Measurements from ENCODE around the gene HELT.
"Not testable (repeated sequence)": the region's sequence is repeated elsewhere in the genome, so short reads cannot be mapped to it uniquely, and the experiment has no call there.

HELT gene, protein sequence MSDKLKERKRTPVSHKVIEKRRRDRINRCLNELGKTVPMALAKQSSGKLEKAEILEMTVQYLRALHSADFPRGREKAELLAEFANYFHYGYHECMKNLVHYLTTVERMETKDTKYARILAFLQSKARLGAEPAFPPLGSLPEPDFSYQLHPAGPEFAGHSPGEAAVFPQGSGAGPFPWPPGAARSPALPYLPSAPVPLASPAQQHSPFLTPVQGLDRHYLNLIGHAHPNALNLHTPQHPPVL

GRCh38 chr4:185017964-185018772 lies at the start of gene HELT:
TSS of gene HELT (plus strand) at chr4:185018490. CDS start at chr4:185018929, 439 bp downstream.
- peak in 1 of 2 experiments; percentile 11 for DNase-seq

DNA sequence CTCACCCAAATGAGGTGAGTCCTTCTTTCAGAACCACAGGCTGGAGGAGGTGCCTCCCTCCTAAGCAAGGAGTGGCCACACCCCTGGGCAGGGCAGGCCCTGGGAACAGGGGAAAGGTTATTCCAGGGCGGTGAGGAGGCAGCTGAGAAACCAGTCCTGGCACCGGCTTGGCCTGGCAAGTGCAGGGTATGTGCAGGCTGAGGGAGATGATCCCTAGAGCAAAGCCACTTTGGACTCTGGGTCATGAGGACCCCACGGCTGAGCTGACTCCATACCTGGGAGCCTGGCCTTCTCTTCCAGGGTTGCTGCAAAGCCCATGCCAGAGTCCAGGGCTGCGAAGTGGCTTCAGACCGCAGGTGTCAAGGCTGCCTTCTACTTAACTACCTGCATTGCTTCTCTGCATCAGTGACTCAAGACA lies 49.5 kb upstream of the HELT start:
- DNase-seq = no peak

DNA sequence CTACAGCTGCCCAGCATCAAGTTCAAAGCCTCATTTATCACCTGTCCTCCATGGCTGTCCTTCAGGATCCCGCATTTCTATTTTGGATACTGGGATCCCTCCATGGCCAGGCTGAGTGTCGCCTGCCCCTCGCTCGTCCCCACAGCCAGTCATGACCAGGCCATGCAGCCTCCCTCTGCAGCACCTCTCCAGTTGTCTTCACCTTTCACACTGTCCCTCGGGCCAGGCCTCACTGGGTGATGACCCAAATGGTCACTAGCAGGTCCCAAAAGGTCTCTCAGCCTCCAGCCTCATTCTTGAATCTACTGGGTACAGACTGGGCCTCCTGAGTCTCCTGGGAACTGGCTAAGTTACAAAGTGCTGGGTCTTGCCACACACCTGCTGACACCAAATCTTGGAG lies 48.7 kb upstream of the HELT start:
- DNase-seq = no peak

DNA sequence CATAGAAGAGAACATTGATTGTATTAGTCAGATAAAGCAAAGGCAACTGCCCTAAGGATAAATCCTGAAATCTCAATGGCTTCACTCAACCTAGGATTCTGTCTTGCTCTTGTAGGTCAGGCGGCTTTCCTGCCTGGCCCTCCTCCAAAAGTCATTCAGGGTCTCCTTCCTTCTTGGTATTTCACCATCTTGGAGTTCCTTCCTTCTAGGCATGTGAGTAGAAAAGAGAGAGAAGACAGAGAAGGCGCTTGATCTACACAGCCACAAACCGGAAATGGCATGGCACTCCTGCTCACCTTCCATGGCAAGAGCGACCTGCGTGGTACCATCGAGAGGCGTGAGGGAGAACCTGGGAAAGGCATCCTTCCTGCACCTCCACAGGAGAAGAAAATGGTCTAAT lies 45.3 kb upstream of the HELT start:
- no peak for DNase-seq

DNA sequence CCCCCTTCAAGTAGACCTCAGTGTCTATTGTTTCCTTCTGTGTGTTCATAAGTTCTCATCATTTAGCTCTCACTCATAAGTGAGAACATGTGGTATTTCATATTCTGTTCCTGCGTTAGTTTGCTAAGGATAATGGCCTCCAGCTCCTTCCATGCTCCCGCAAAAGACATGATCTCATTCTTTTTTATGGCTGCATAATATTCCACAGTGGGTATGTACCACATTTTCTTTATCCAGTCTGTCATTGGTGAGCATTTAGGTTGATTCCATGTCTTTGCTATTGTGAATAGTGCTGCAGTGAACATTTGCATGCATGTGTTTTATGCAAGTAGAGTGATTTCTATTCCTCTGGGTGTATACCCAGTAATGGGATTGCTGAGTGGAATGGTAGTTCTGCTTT lies 41.9 kb upstream of the HELT start:
- DNase-seq = not testable (repeated sequence)

DNA sequence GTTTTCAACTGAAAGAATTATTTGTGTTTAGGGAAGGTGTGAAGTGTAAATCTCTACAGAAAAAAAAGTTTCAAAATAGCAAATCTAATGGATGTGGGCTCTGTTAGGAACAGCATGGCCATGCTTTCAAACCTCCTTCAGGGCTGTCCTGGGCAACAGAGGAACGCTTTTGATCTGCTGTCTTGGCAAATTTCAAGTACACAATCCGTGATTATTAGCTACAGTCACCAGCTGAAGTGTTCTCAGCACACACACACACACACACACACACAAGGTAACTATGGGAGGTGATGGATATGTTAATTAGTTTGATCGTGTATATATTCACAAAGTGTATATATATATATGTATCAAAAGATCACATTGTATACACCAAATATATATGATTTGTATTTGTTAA lies 40.5 kb upstream of the HELT start:
- no peak for DNase-seq

GRCh38 chr4:184978211-184978610 lies 40.1 kb upstream of the HELT start:
- no peak for DNase-seq

DNA sequence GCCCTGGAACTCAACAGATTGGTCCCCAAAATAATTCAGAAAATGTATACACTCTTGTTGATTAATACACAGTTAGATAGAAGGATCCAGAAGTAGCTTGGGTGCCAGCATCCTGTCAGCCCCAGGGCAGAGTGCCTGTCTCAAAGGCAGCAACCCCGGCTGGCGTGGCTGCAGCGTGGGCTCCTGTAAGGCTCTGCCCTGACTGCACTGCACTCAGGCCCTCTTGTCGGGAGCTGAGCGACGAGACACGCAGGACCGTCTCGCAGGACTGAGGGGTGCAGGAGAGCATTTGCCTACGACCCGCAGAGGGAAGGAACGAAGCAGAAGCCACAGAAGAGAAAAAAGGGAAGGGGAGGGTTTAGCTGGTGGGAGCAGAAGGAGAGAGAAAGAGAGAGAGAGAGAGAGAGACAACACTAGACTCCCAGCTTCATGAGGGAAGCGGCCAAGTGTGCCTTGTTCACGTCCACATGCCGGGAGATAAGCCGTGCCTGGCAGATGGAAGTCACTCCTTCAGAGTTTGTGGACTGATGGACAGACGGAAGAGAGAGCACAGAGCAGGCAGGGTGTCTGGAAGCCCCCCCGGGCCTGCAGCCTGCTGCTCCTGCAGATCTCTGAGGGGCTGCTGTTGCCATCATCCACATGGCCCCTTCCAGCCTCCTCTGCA lies 38.7 kb upstream of the HELT start:
- no peak for DNase-seq

DNA sequence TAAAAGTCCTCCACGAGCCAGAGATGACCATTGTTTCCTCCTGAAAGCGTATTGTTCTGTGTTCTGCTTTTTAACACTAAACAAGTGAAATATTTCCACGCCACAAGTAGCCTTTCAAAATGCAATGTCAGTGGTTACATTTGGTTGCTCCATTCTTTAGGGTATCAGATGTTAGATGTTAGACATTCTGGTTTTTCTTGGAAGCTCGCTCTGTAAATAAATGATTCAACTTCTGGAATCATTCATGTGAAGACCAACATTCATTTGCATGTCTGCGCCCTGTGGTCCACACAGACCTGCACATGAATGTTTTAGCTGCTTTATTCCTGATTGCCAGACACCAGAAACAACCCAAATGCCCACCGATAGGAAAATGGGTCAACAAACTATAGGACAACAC lies 38.0 kb upstream of the HELT start:
- DNase-seq = no peak

DNA sequence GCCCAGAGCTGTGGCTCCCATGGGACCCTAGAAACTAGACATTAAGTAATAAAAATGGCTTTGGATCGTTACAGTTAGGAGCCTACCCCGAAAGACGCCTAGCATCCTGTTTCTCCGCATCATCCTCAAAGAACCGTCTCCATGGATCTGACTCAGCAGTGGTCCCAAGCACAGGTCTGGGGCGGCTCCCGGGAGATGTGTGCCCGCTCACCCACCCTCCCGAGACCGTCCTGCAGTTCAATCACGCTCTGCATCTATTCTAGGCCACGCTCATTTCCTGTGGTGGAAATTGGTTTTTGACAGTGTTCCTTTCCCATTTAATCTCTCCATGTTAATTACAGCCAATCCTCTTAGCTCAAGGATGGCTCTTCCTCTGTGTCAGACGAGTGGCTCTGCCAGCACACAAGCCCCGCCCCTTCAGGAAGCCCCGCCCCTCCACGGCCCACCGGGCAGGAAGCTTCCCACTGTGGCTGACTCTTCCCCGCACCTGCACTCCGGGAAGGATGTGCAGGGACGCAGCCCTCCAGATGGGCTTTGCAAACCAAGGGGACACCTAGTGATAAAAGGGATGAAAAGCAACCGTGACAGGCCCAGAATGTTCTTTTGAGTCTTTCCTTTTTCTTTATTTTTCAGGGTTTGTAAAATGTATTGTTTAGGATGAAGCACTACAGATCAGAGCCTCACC lies 34.5 kb upstream of the HELT start:
- peak; percentile 72 to 76 for DNase-seq

DNA sequence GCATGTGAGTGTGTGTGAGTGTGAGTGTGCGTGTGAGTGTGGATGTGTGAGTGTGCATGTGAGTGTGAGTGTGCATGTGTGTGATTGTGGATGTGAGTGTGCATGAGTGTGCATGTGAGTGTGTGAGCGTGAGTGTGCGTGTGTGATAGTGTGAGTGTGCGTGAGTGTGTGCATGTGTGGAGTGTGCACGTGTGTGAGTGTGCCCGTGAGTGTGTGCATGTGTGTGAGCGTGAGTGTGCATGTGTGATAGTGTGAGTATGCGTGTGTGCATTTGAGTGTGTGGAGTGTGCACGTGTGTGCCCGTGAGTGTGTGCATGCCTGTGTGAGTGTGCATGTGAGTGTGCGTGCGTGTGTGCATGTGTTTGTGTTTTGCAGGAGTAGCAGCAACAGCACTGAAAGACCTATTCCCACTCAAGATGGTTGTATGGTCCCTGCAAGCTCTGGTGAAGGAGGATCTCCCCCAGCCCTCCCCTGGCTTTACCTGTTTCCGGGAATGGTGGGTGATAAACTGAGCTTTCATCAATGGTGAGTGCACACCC lies 30.7 kb upstream of the HELT start:
- DNase-seq = no peak

DNA sequence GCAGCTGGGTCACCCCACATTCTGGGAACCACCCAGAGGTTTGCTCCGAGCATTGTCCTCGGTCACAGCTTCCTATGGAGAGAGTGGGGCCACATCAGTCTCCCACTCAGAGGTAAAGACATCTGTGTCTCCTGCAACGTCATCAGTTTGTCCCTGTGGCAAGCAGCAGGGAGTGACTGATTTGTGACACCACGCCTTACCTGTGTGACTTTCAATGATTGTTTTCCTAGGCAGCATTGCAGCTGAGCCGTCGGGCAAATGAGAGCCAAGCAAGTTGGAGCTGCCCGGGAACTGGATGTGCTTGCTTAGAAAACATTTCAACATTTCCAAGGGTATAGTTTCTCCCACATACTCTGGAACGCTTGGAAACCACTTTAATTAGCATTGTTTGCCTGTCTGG lies 29.7 kb upstream of the HELT start:
- no peak for DNase-seq

GRCh38 chr4:184989283-184989682 lies 29.0 kb upstream of the HELT start:
- not testable (repeated sequence) for DNase-seq

DNA sequence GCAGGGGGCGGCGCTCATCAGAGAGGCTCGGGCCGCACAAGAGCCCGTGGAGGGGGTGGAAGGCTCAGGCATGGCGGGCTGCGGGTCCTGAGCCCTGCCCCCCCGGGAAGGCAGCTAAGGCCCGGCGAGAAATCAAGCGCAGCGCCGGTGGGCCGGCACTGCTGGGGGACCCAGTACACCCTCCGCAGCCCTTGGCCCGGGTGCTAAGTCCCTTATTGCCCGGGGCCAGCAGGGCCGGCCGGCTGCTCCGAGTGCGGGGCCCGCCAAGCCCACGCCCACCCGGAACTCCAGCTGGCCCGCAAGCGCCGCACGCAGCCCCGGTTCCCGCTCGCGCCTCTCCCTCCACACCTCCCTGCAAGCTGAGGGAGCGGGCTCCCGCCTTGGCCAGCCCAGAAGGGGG lies 28.2 kb upstream of the HELT start:
- DNase-seq = not testable (repeated sequence)

DNA sequence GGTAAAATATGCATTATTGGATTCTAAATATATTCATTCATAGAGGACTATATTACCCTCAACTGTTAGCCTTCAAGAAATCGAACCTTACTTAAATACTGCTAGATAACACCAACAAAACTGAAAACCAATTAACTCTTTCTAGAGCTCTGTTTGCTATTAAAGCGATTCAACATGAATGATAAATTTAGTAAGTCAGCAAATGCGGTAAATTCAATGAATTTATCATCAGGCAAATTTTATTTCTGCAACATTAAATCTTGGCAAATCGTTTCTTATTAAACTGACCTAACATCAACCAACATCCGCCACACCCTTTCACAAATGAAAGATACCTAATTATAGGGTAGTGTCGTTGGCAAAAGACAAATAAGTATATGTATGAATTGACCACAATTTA lies 26.4 kb upstream of the HELT start:
- no peak for DNase-seq

DNA sequence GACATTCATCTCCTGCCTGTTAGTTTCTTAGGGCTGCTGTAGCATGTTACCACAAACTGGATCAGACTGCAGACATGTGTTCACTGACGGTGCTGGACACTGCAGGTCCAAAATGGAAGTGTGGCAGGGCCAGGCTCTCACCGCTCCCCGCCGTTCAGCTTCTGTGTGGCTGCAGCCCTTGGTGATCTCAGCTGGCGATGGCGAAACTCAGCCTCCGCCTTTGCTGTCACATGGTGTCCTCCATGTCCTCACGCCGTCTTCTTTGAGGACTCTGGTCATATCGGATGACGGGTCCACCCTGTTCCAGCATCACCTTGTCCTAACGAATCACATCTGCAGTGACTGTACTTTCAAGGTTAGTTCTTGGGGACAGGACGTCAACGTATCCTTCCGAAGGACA lies 25.9 kb upstream of the HELT start:
- no peak for DNase-seq

DNA sequence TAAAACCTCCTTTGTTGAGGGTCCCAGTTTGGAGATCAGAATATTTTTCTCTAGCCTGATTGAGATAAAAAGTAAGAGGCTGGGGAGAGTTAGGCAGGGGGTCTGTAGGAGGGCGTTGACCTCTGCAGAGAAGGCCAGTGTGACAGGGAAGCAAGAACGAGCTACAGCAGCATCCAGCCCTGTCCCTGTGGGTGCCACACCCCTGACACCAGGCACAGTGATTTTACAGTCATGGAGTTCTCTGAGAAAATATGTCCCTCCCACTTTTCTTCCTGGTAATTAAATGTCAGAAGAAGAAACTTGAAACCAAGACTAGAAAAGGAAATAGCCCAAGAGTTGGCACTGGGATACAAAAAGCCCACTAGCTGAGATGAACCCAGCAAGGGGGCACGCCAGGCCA lies 25.0 kb upstream of the HELT start:
- DNase-seq = no peak

DNA sequence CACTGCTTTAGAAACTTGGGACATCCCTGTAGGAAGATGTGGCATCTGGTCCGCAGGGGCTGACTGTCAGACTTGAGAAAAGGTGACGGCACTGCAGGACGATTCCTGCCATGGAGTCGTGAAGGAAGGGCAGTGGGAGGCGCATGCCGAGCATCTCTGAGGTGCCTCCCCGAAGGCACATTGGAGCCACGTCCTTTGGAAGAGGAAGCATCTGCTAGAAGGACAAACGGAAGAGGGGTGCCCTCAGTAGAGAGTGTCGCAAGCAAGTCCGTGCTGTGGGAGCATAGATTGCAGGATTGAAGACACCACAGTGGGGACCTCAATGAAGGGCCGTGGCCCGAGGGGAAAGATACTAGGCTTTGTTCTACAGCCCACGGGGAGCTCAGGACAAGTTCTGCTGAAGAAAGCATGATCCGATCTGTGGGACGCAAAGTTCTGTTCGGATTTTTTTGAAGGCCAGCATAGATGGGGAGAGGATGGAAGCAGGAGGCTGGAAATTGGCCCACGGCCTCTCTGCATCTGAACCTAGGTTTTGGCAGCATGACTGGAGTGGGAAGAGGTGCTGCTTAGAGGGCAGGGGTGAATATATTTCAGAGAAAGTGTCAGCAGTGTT lies 24.2 kb upstream of the HELT start:
- no peak for DNase-seq

GRCh38 chr4:184994623-184995010 lies 23.7 kb upstream of the HELT start:
- DNase-seq = no peak

GRCh38 chr4:184997656-184998055 lies 20.6 kb upstream of the HELT start:
- DNase-seq = not testable (repeated sequence)

GRCh38 chr4:185002784-185003183 lies 15.5 kb upstream of the HELT start:
- DNase-seq = no peak

GRCh38 chr4:185003596-185004351 lies 14.5 kb upstream of the HELT start:
- DNase-seq = no peak
